SJCRH30 (cell line): ENCODE measurements around the gene SF3B3. TPM values are rescaled to one million over a fixed set of nuclear protein-coding genes. Genes with fewer than 3 reads are reported as not detected.
"Not testable (repeated sequence)": the region's sequence is repeated elsewhere in the genome, so short reads cannot be mapped to it uniquely, and the experiment has no call there.

ENCODE experiments used
- DNase-seq, 2 experiments: peaks; one replicate each; pipeline ENCODE4 v3.0.0-alpha.2; 2015 to 2020
- H3K27ac ChIP-seq: fragments of 250-450 bp; sonication (Bioruptor Pico); 2 replicates; pipeline ENCODE4 v1.5.1; 2020; ENCODE audit warnings: mild to moderate bottlenecking, moderate library complexity
- H3K27me3 ChIP-seq: fragments of 250-450 bp; sonication (Bioruptor Pico); 2 replicates; pipeline ENCODE4 v1.5.1; 2020; ENCODE audit warnings: mild to moderate bottlenecking, moderate library complexity
- H3K36me3 ChIP-seq: fragments of 250-450 bp; sonication (Bioruptor Pico); 2 replicates; pipeline ENCODE4 v1.5.1; 2020; ENCODE audit warnings: mild to moderate bottlenecking, moderate library complexity
- H3K4me1 ChIP-seq: fragments of 250-450 bp; sonication (Bioruptor Pico); 2 replicates; pipeline ENCODE4 v1.5.1; 2020; ENCODE audit warnings: mild to moderate bottlenecking, moderate library complexity
- H3K4me3 ChIP-seq: fragments of 250-450 bp; sonication (Bioruptor Pico); 2 replicates; pipeline ENCODE4 v1.5.1; 2020; ENCODE audit warnings: mild to moderate bottlenecking, moderate library complexity
- H3K9me3 ChIP-seq: fragments of 250-450 bp; sonication (Bioruptor Pico); replicated peaks from 2 replicates; pipeline ENCODE4 v1.5.1; 2020; ENCODE audit warnings: mild to moderate bottlenecking, moderate library complexity
- total RNA-seq: library from RNA; depleted of rRNA; stranded (reverse); fragments of >200 nt; shearing (Covaris generic); gene quantifications from 2 replicates; pipeline ENCODE4 v1.2.3, GENCODE V29; 2014

SF3B3 gene
- total RNA-seq, 1 experiment from 2014 or later: 318 TPM

DNA sequence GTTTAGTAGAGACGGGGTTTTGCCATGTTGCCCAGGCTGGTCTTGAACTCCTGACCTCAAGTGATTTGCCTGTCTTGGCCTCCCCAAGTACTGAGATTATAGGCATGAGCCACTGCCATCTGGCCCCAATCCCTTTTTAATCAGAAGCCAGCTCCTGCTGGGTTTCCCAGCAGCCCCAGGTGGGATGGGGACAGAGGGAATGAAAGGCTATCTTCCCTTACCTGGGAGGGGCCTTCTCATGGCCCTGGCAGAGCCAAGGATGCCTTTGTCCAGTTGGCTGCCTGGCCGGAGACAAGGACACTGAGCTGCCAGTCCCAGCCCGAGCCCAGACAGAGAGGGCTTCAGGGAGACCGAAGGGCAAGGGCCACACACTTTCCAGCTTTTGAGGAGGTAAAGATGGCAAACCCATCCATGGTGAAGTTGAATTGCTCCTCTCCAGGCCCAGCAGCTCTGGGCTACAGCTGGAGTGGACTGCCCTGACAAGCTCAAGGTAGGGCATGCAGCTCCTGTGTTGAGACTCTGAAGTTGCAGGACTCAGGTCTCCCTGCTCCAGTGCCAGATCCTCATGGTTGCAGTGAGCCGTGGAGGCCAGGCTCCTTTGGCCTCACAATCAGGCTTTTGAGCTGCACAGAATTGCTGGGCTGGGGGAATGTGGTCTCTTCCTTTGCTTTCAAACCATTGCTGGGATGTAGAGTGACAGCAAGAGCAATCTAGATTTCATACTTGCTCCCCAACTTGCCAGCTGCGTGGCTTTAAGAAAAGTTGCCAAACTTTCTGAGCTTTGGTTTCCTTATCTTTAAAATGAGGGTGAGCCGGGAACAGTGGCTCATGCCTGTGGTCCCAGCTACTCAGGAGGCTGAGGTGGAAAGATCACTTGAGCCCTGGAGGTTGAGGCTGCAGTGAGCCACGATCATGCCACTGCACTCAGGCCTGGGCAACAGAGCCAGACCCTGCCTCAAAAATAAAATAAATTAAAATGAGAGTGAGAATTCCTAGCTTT is 78.3 kb downstream of the SF3B3 start:
- Histone ChIP-seq H3K9me3 (no peaks in the 10 kb centered on the region), H3K27me3 (no peaks in the 10 kb centered on the region), H3K4me1 (no peaks in the 10 kb centered on the region), H3K36me3 (no peaks in the 10 kb centered on the region), H3K27ac (no peak overlapping the region), H3K4me3 (no peak overlapping the region)
- DNase-seq: no peak

GRCh38 chr16:70602831-70603230 is 79.2 kb downstream of the SF3B3 start:
- Histone ChIP-seq H3K4me1 (no peaks in the 10 kb centered on the region), H3K4me3 (no peak overlapping the region), H3K27me3 (no peaks in the 10 kb centered on the region), H3K36me3 (no peaks in the 10 kb centered on the region), H3K27ac (no peak overlapping the region), H3K9me3 (no peaks in the 10 kb centered on the region)
- no peak for DNase-seq

DNA sequence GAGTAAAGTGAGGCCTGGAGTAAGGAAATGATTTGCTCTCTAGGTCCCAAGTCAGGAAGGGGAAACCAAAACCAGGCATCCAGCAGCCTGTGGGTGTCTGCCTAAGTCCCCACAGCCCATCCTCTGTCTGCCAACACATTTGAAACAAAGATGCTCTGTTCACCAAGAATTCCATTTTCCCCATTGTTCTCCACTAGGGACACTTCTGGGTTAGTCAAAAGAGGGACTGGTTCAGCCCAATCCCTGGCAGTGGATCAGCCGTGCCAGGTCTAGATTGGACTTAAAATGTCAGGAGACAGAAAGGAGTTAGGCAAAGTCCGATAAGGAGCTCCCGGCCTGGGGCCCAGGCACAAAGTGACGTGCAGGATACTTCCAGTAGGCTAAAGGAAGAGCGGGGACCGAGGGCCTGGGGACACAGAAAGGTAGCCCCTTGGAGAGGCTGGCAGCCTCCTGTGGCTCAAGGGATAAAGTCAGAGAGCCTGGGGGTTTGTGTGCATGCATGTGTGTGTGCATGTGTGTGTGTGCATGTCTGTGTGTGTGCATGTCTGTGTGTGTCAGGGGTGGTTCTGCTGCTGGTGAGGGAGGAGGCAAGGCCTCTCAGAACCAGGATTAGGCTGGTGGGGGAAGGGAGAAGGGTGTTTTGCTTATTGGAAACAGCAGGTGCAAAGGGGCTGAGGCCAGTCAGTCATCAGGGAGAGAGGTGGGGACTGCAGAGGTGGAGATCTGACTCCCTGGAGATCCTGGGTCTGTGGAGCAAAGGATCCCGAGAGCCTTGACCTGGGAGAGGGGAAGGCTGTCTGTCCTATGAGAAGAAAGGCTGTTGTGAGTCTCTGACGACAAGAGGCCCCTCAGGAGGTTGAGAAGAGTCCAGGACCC is 81.0 kb downstream of the SF3B3 start:
- Histone ChIP-seq H3K9me3 (no peaks in the 10 kb centered on the region), H3K36me3 (no peaks in the 10 kb centered on the region), H3K4me3 (no peak overlapping the region), H3K27me3 (no peaks in the 10 kb centered on the region), H3K4me1 (no peaks in the 10 kb centered on the region), H3K27ac (no peak overlapping the region)
- peak in 1 of 2 experiments; percentile 19 for DNase-seq

DNA sequence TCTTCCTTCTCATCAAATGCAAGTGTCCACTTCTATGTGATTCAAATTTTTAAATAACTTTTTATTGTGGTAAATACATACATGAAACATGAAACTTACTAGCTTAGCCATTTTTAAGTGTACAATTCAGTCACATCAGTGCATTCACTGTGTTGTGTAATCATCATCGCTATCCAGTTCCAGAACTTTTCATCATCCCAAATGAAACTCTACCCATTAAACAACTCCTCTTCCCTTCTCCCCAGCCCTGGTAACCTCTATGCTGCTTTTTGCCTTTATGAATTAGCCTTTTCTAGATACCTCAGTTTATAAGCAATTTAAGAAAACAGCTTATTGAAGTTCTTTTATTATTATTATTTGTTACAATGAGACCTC is 81.7 kb downstream of the SF3B3 start:
- no peaks in the 10 kb centered on the region for H3K4me1 ChIP-seq
- H3K4me3 ChIP-seq: no peak overlapping the region
- H3K36me3 ChIP-seq: no peaks in the 10 kb centered on the region
- H3K27me3 ChIP-seq: no peaks in the 10 kb centered on the region
- no peak overlapping the region for H3K27ac ChIP-seq
- no peak for DNase-seq
- H3K9me3 ChIP-seq: no peaks in the 10 kb centered on the region

GRCh38 chr16:70608521-70608920 is 84.9 kb downstream of the SF3B3 start:
- Histone ChIP-seq H3K4me3 (no peak overlapping the region), H3K27ac (no peak overlapping the region), H3K9me3 (no peaks in the 10 kb centered on the region), H3K27me3 (no peaks in the 10 kb centered on the region), H3K36me3 (no peaks in the 10 kb centered on the region), H3K4me1 (no peaks in the 10 kb centered on the region)
- DNase-seq: no peak

GRCh38 chr16:70610273-70611223 is 86.9 kb downstream of the SF3B3 start:
- no peak for DNase-seq
- Histone ChIP-seq H3K4me1 (no peaks in the 10 kb centered on the region), H3K27me3 (no peaks in the 10 kb centered on the region), H3K27ac (no peak overlapping the region), H3K36me3 (no peaks in the 10 kb centered on the region), H3K9me3 (no peaks in the 10 kb centered on the region), H3K4me3 (no peak overlapping the region)

DNA sequence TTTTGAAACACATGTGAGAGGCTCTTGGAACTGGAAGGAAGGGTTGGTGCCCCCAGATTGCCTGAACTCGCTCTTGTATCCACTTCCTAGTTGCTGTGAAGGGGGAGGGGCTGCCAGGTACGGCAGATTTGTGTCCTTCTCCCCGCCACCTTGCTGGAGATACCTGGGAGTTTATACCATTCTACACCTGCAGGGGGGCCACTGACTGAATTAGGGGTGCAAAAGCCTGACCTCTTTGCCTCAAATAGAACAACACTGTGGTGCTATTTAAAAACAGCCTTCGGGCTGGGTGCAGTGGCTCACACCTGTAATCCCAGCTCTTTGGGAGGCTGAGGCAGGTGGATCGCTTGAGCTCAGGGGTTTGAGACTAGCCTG is 87.6 kb downstream of the SF3B3 start:
- Histone ChIP-seq H3K9me3 (no peaks in the 10 kb centered on the region), H3K36me3 (no peaks in the 10 kb centered on the region), H3K27me3 (no peaks in the 10 kb centered on the region), H3K4me1 (no peaks in the 10 kb centered on the region), H3K4me3 (no peak overlapping the region), H3K27ac (no peak overlapping the region)
- DNase-seq: no peak

GRCh38 chr16:70611785-70612303 is 88.2 kb downstream of the SF3B3 start:
- H3K27me3 ChIP-seq: no peaks in the 10 kb centered on the region
- DNase-seq: no peak
- H3K4me1 ChIP-seq: no peaks in the 10 kb centered on the region
- H3K27ac ChIP-seq: no peak overlapping the region
- H3K36me3 ChIP-seq: no peaks in the 10 kb centered on the region
- H3K4me3 ChIP-seq: no peak overlapping the region
- H3K9me3 ChIP-seq: no peaks in the 10 kb centered on the region

DNA sequence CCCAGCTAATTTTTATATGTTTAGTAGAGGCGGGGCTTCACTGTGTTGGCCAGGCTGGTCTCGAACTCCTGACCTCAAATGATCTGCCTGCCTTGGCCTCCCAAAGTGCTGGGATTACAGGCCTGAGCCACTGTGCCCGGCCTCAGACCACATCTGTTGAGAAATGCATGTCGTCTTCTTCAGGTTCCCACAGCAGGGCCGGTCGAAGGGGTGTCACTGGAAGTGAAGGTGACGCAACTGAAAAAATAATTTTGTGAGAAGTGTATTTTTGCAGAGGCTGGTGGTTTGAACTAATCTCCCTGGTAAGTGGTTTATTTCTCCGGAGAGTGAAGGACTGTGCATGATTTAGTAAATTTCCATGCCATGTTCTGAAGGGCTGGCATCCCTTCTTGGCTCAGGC is 89.3 kb downstream of the SF3B3 start:
- H3K4me1 ChIP-seq: no peaks in the 10 kb centered on the region
- no peak overlapping the region for H3K27ac ChIP-seq
- no peaks in the 10 kb centered on the region for H3K9me3 ChIP-seq
- no peaks in the 10 kb centered on the region for H3K27me3 ChIP-seq
- H3K4me3 ChIP-seq: no peak overlapping the region
- H3K36me3 ChIP-seq: no peaks in the 10 kb centered on the region
- no peak for DNase-seq

DNA sequence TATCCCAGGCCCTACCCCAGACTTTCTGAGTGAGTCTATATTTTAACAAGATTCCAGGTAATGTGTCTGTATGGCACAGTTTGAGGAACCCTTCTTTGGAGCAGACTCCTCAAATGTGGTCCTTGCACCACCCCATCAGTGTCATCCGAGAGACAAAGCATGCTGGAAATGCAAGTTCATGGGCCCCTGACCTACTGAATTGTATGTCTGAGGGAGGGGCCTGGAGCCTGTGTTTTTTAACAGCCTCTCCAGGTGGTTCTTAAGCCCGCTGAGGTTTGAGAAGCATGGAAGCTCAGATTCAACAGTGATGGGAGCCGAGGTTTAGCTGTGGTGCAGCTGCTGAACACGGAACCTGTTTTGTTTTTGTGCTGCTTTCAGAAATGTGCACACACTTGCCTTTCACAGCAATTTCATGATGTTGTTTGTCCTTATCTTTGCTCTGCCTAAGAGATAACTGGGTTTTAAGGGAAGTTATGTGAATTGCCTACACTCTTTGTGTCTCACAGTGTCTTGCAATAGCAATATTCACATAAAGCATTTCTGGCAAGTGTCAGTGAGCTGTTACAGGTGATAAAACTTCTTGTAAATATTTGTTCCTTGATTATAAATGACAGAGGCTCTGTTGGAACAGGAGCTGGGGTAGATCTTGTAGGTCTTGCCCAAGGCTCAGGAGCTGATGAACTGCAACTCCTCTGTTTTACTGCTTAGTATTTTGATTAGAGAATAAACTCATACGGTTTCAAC is 90.8 kb downstream of the SF3B3 start:
- no peaks in the 10 kb centered on the region for H3K36me3 ChIP-seq
- no peaks in the 10 kb centered on the region for H3K27me3 ChIP-seq
- H3K4me1 ChIP-seq: no peaks in the 10 kb centered on the region
- DNase-seq: no peak
- no peak overlapping the region for H3K4me3 ChIP-seq
- H3K27ac ChIP-seq: no peak overlapping the region
- H3K9me3 ChIP-seq: no peaks in the 10 kb centered on the region

DNA sequence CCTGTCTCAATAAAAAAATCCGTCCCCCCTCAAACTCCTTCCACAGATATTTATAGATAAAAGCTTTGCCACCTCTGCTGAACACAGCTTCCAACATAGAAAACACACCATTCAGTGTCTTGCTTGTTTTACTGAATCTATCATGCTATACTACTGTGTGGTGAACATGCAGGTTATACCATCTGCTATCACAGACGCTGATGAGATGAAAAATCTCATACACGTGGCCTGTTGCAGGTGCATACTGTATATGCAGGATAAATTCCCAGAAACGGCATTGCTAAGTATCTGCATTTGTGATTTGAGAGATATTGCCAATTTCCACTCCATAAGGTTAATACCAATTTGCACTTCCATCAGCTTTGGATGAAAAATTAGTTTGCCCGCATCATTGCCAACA is 92.3 kb downstream of the SF3B3 start:
- Histone ChIP-seq H3K36me3 (no peaks in the 10 kb centered on the region), H3K27ac (no peak overlapping the region), H3K4me3 (no peak overlapping the region)

DNA sequence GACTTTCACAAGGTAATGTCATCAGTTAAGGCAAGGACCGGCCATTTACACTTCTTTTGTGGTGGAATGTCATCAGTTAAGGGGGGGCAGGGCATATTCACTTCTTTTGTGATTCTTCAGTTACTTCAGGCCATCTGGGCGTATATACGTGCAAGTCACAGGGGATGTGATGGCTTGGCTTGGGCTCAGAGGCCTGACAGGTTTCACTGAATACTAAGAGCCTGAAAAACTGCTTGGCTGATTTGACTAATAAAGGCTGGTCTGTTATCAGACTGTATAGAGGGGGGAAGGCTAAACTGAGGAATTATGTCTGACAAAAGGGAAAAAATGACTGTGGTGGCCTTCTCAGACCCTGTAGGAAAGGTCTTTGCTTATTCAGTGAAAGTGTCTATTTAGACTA is 98.2 kb downstream of the SF3B3 start:
- not testable (repeated sequence) for H3K27me3 ChIP-seq, H3K4me3 ChIP-seq, H3K36me3 ChIP-seq, H3K27ac ChIP-seq, H3K4me1 ChIP-seq, H3K9me3 ChIP-seq, DNase-seq

More for the DNA sequence above, 92.3 kb downstream of the SF3B3 start:
- no peaks in the 10 kb centered on the region for H3K9me3 ChIP-seq
- H3K4me1 ChIP-seq: no peaks in the 10 kb centered on the region
- no peaks in the 10 kb centered on the region for H3K27me3 ChIP-seq
- no peak for DNase-seq
